HepG2 (cell line): ENCODE results near the gene WDR54. TPM values are rescaled to one million over a fixed set of nuclear protein-coding genes. Genes with fewer than 3 reads are reported as not detected.
A peak's percentile ranks its signal among the peaks of the same experiment; 100 is the strongest.

ENCODE experiments used
- ATM ChIP-seq: fragments of 450-650 bp; IDR thresholded peaks from 2 replicates; pipeline ENCODE4 v1.7.1; 2017; ENCODE audit warnings: mild to moderate bottlenecking, borderline replicate concordance
- CEBPG ChIP-seq: IDR thresholded peaks from 2 replicates; pipeline ENCODE4 v1.6.1; 2016
- EED ChIP-seq: sonication (generic); formaldehyde crosslinking; IDR thresholded peaks from 2 replicates; pipeline ENCODE4 v1.5.0; 2020; ENCODE audit warnings: mild to moderate bottlenecking, missing genetic modification reagents
- EP300 ChIP-seq, 3 experiments: sonication (generic) in 1 of 3; formaldehyde crosslinking in 1 of 3; IDR thresholded peaks; 2 replicates each; pipeline versions ENCODE4 v1.5.1 to v1.6.1; 2011 to 2020; ENCODE audit warnings: low read depth in 2 of 3, low read length in 2 of 3, borderline replicate concordance in 1 of 3, improper control_type of control experiment in 1 of 3, mild to moderate bottlenecking in 1 of 3, missing genetic modification reagents in 1 of 3, moderate library complexity in 1 of 3
- FOXC1 ChIP-seq: sonication (generic); formaldehyde crosslinking; IDR thresholded peaks from 2 replicates; pipeline ENCODE4 v1.8.0; 2022; ENCODE audit warnings: mild to moderate bottlenecking, missing genetic modification reagents, borderline replicate concordance
- NFYB ChIP-seq: sonication (generic); formaldehyde crosslinking; IDR thresholded peaks from 2 replicates; pipeline ENCODE4 v1.4.0; 2020; ENCODE audit warnings: missing genetic modification reagents
- NR2F1 ChIP-seq, 2 experiments: fragments of 450-650 bp in 1 of 2; formaldehyde crosslinking in 1 of 2; IDR thresholded peaks; 2 replicates each; pipeline versions ENCODE4 v1.5.0 to v1.6.1; 2016 to 2020; ENCODE audit warnings: mild to moderate bottlenecking in 1 of 2, missing compliant biosample characterization in 1 of 2, missing genetic modification reagents in 1 of 2, moderate library complexity in 1 of 2
- RELA ChIP-seq: sonication (generic); formaldehyde crosslinking; IDR thresholded peaks from 2 replicates; pipeline ENCODE4 v1.4.0; 2020; ENCODE audit warnings: missing genetic modification reagents
- RXRB ChIP-seq: IDR thresholded peaks from 2 replicates; pipeline ENCODE4 v1.6.1; 2016; ENCODE audit warnings: borderline replicate concordance, missing genetic modification reagents, missing compliant biosample characterization
- SNAPC4 ChIP-seq: sonication (generic); formaldehyde crosslinking; IDR thresholded peaks from 2 replicates; pipeline ENCODE4 v1.4.0; 2020; ENCODE audit warnings: mild to moderate bottlenecking, missing genetic modification reagents
- TARDBP ChIP-seq: sonication (generic); formaldehyde crosslinking; IDR thresholded peaks from 2 replicates; pipeline ENCODE4 v1.8.0; 2022; ENCODE audit warnings: mild to moderate bottlenecking, missing genetic modification reagents
- ZHX2 ChIP-seq, 2 experiments: sonication (generic) in 1 of 2; formaldehyde crosslinking in 1 of 2; IDR thresholded peaks; 2 replicates each; pipeline versions ENCODE4 v1.6.1 to v1.9.0; 2014 to 2022; ENCODE audit warnings: antibody characterized with exemption in 1 of 2, borderline replicate concordance in 1 of 2, inconsistent platforms in 1 of 2, low read depth in 1 of 2, missing genetic modification reagents in 1 of 2
- ZNF710 ChIP-seq: sonication (generic); formaldehyde crosslinking; IDR thresholded peaks from 2 replicates; pipeline ENCODE4 v1.5.0; 2020; ENCODE audit warnings: mild to moderate bottlenecking, missing genetic modification reagents, borderline replicate concordance
- polyA plus RNA-seq, 8 experiments: library from polyadenylated mRNA; depleted of rRNA in 3 of 8; stranded (reverse) in 7 of 8; unstranded in 1 of 8; fragments of >200 nt; fragmentation: Illumina TruSeq in 4 of 8; extraction: Trizol in 4 of 8; gene quantifications; 2 replicates each; pipeline versions ENCODE4 v1.2.1 to v1.2.3, GENCODE V29; 2011 to 2016; ENCODE audit warnings: low read depth in 4 of 8, missing spikeins in 1 of 8, mixed read lengths in 1 of 8; ENCODE audit not compliant: insufficient read depth in 1 of 8
- total RNA-seq, 5 experiments: library from RNA; depleted of rRNA; stranded (reverse); fragments of >200 nt; fragmentation: Illumina TruSeq; extraction: Trizol; gene quantifications; 2 replicates each; pipeline ENCODE4 v1.2.3, GENCODE V29; 2016; ENCODE audit warnings: low read depth in 1 of 5

WDR54 gene
- total and polyA plus RNA-seq, 2 of the 13 experiments (the other 11 are each of a cell fraction or from before 2014, with no cell fraction given): 2.0 to 17.3 TPM

- peak; percentile 93 for TF ChIP-seq ZHX2 (IDR thresholded peaks at IDR 0.05; ENCODE audit: low read depth)
- TF ChIP-seq ZHX2 (CRISPR knock-in tag; IDR thresholded peaks at IDR 0.05; ENCODE audit: borderline replicate concordance): no peak
- peak; percentile 87 for TF ChIP-seq RELA
- TF ChIP-seq EED (CRISPR knock-in tag): peak; percentile 95
- peak; percentile 99 for TF ChIP-seq TARDBP (CRISPR knock-in tag)
- TF ChIP-seq ATM: no peak
- peak; percentile 77 for TF ChIP-seq NFYB (CRISPR knock-in tag)
- peak; percentile 80 for TF ChIP-seq RXRB (CRISPR knock-in tag)
- peak in 1 of 2 experiments; percentile 54; a peak in 2 of 4 replicates for TF ChIP-seq EP300 (IDR thresholded peaks at IDR 0.05; ENCODE audit: low read depth in 2 of 2, low read length in 2 of 2)
- TF ChIP-seq EP300 (CRISPR knock-in tag; IDR thresholded peaks at IDR 0.05; ENCODE audit: borderline replicate concordance): peak; percentile 67
- peak; percentile 69; the same call in 1 of the 2 replicates for TF ChIP-seq SNAPC4 (CRISPR knock-in tag)
- peak; percentile 96; the same call in 1 of the 2 replicates for TF ChIP-seq FOXC1 (CRISPR knock-in tag)
- peak; percentile 81 for TF ChIP-seq CEBPG
- TF ChIP-seq ZNF710: peak; percentile 89
- no peak; a peak in 1 of 4 replicates for TF ChIP-seq NR2F1 (CRISPR knock-in tag; IDR thresholded peaks at IDR 0.05)
Observed at GRCh38 chr2:74472086-74472944, 50.8 kb downstream of the WDR54 start, which contains the start of gene MRPL53 (continued).
